Measurements from ENCODE around the gene TASL.
"Not testable (repeated sequence)": the region's sequence is repeated elsewhere in the genome, so short reads cannot be mapped to it uniquely, and the experiment has no call there.

The TASL gene

GRCh38 chrX:30577362-30577991, at the start of gene TASL:
Gene TASL, minus strand, starts transcription at chrX:30577766. Its CDS starts 17,411 bp downstream, at chrX:30560355.
- DNase-seq, result peak; percentile 54 to 72

- no peak for DNase-seq
These were observed 48.8 kb upstream of the TASL start for GRCh38 chrX:30626402-30626801.

GRCh38 chrX:30622361-30622760, 44.8 kb upstream of the TASL start:
- DNase-seq, result no peak

- peak in 1 of 2 donors; percentile 52 for DNase-seq
These were observed 43.5 kb upstream of the TASL start for GRCh38 chrX:30620980-30621618.

GRCh38 chrX:30620125-30620524, 42.6 kb upstream of the TASL start:
- DNase-seq, result no peak

GRCh38 chrX:30618160-30618765, 40.7 kb upstream of the TASL start:
- no peak for DNase-seq

GRCh38 chrX:30615229-30615628, 37.7 kb upstream of the TASL start:
- no peak for DNase-seq

- no peak for DNase-seq
These were observed 36.2 kb upstream of the TASL start for GRCh38 chrX:30613721-30614120.

GRCh38 chrX:30612250-30612655, 34.7 kb upstream of the TASL start:
- no peak for DNase-seq

- no peak for DNase-seq
These were observed 32.5 kb upstream of the TASL start for GRCh38 chrX:30610026-30610425.

- no peak for DNase-seq
These were observed 29.6 kb upstream of the TASL start for GRCh38 chrX:30607155-30607554.

GRCh38 chrX:30600269-30601176, 23.0 kb upstream of the TASL start:
- not testable (repeated sequence) for DNase-seq

- DNase-seq, result no peak
These were observed 19.8 kb upstream of the TASL start for GRCh38 chrX:30597216-30598012.

GRCh38 chrX:30593440-30594200, 16.1 kb upstream of the TASL start:
- peak in 1 of 2 donors; percentile 31 for DNase-seq

- no peak for DNase-seq
These were observed 15.3 kb upstream of the TASL start for GRCh38 chrX:30592831-30593230.

GRCh38 chrX:30590368-30590767, 12.8 kb upstream of the TASL start:
- no peak for DNase-seq

- no peak for DNase-seq
These were observed 11.8 kb upstream of the TASL start for GRCh38 chrX:30589146-30589888.

GRCh38 chrX:30586516-30586915, 8.9 kb upstream of the TASL start:
- DNase-seq, result no peak

GRCh38 chrX:30582664-30583063, 5.1 kb upstream of the TASL start:
- DNase-seq, result no peak

- DNase-seq, result no peak
These were observed 3.1 kb upstream of the TASL start for GRCh38 chrX:30580641-30581040.

GRCh38 chrX:30576881-30577280, 685 bp downstream of the TASL start:
- DNase-seq, result no peak

Measured in CD4-positive, alpha-beta T cell treated with Interleukin-1 beta for 1 hour (primary cell).